HG02884 (cell line): ENCODE data around the gene TTC28.

Experiments
- ATAC-seq: cut with Tn5 transposase; IDR thresholded peaks from one replicate; pipeline ENCODE4 v1.9.1; 2021; ENCODE audit warnings: mild to moderate bottlenecking, moderate library complexity; ENCODE audit not compliant: unreplicated experiment

TTC28 gene

DNA sequence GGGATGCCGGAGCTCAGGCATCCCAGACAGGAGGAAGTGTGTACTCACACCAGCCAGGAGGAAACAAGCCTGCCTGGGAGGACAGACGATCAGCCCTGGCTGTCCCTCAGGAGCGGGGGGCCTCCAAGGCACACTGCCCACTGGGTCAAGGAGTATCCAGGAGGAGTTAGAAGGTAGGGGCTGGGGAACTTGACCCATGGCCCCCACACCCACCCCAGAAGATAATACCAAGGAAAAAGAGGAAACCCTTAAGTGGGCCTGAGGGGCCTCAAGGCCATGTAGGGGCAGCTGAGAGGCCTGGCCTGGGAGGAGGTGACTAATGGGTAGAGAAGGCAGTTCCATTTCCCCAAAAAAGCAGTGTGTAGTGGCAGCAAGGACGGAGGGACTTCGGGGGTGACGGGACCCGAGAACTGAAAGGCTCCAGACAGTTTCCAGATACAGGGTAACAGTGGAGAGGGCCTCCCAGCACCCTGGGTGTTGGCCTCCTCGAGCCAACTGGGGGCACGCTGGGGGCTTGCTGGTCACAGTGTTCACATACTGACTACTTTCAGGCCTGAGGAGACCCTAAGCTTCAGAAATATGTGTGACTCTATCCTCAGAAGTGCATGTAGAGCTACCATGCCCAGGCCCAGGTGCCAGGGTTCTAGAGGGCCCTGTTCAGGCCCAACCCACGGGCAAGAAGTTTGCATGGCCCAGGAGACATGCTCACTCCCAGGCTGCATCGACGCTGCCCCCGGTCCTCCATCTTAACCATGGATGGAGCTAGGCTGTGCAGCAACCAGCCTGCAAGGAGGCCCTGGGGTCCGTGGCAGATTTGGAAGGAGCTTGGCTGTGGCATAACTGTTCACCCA lies 684.9 kb downstream of the TTC28 start:
- no peak for ATAC-seq

DNA sequence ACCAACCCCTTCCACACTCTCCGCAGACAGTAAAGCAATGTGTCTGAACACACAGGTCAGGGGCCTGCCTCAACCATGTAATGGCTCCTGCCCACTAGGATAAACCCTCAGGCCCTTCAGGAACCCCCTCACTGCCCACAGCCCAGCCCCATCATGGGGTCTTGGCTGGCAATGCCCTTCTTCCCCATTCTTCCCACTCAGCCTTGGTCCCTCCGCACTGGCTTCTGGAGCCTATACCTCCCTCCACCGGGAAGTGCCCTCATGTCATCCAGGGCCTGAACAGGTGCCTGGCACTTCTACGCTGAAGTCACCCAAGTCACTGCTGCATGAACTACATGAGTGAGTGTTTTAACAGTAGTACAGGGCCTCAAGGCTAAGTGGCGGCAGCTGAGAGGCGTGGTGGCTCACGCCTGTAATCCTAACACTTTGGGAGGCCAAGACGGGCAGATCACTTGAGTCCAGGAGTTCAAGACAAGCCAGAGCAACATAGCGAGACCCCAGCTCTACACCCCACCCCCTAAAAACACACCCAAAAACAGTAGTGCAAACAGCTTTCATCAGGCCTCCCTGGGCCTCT lies 685.8 kb downstream of the TTC28 start:
- ATAC-seq: no peak

DNA sequence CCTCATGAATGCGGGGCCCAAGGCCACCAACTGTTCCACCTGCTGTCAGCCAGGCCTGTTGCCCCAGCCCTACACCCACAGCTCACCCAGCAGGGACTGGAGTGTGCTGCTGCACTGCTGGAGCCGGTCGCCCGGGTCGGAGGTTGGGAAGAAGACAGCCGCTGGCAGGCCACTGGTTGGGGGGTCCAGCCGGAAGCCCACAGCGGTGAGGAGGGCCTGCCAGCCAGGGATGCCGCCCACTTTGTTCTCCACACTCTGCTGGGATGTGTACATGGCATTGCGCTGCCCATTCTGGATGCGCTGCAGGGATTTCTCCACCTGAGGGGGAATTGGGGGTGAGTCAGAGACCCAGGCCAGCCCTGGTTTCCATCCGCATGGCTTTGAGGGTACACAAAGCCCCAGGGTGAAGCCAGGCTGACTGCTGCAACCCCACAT lies 686.4 kb downstream of the TTC28 start:
- ATAC-seq: no peak

DNA sequence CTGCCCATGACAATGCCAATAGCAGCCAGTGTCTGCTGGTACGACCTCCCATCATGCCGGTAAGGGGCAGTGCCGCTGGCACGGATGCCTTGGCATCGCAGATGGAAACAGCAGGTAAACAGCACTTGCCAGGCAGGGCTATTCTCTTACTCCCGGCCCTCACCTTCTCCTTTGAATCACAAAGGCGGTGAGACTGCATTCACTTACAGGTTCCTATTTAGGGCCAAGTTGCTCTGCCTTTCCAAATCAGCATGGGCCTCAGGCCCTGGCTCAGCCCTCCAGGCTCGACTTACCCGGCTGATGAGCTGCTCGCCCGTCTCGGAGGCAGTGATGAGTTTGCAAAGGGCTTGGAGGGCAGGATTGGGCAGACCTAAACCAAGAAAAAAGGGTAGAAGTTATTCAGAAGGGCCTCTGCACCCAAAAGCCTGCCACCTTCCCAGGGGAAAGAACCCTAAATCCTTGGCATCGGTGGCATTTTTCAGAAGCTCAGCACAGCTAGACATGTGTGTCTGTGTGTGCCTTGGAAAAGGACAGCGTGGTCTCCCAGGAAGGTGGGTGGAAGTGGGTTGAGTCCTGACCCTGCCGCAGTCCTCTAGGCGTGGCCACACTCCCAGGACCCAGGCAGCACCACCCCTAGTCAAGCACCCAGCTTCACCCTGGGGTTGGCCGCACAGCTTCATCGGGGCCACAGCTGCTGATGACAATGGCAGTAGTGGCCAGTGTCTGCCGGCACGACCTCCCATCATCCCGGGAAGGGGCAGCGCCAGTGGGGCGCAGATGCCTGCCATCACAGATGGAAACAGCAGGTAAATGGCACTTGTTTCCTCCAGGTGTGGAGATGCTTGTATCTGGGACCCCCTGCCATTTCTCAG lies 687.1 kb downstream of the TTC28 start:
- no peak for ATAC-seq

DNA sequence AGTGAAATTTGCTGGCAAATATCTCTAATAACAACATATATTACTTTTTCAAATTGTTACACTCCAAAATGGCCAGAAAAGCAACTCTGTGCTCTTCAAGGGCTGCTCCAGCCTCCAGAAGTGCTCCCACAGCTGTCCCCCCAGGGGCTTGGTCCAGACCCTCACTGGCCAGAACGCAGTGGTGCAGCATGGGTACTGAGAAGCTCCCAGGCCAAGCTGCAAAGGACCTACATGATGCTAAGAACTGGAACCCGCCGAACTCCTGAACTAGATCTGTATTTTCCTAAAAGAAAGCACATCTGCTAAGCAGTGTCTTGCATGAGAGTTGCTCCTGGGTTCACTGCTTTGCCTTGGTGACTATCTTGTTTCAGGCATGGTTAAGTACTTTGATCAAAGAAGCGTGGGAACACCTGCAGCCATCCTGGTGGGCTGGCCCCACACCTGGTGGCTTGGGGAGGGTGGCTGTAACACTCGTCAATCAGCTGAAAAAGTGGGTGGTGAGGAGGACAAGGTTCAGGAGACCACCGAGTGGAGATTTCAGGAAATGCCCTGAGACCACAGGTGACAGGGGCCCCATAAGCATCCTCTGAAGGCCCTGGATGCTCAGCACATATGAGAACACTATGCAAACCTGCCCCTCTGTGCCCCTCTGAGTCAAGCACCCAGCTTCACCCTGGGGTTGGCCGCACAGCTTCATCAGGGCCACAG lies 687.9 kb downstream of the TTC28 start:
- no peak for ATAC-seq

DNA sequence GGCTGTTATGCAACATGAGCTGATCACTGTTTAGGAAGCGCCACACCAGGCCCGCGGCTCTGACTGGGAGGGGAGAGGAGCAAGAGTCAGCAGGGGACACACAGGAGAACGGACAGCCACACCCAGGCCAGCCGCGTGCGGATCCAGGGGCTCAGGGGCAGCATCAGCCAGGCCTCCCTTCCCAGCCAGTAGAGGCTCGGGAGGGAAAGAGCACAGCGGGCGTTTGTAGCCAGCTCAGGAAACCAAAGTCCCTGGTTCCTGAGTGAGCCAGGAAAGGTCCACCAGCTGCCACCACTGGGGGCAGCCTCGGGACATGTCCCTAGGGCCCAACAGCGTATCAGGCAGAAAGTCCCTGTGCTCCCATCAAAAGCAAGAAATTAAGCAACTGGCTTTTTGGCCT lies 688.8 kb downstream of the TTC28 start:
- no peak for ATAC-seq

DNA sequence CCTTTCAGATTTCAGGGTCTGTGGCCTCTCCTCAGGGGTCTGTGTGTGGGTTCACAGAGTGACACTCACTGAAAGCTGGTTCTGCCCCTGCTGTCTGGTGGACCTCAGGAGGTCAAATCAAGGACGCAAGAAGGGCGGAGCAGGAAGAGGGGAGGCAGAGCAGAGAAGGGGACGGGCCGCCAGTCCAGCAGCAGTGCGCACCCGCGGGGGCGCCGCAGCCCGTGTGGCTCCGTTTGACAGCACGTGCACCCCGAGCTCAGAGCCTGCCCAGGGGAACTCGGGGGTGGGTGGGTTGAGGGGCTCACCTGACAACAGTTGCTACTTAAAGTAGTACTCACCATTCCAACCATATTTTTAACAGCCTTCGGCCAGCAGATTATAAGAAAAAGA lies 689.2 kb downstream of the TTC28 start:
- ATAC-seq: no peak

DNA sequence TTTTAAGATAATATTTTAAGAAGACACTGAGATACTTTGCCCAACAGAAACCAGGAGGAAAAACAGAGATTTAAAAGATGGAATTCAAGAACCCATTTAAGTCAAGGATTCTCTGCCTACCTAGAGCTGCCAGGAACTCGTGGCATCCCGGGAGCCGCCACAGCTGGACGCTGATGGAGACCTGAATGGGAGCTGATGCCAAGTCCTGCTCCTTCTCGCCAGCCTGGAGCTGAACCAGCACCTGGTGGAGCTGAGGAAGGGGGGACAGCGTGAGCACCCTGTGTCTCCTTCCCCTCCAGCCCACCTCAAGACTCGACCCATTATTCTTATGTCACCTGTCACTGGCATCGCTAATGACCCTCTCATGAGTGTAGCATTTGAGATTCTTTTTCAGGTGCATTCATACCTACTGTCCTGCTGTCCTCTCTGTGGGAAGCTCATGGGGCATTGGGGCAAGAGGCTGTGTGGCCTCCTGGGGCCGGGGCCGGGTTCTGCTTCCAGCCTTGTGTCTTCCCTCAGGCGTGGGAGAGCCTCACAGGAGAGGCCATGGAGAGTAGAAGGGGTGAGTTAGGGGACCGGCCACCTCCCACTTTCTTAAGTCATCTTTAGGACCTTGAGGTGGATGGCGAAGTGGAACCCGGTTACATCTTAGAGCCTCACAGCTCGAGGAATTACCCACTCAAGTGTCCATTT lies 689.7 kb downstream of the TTC28 start:
- no peak for ATAC-seq

DNA sequence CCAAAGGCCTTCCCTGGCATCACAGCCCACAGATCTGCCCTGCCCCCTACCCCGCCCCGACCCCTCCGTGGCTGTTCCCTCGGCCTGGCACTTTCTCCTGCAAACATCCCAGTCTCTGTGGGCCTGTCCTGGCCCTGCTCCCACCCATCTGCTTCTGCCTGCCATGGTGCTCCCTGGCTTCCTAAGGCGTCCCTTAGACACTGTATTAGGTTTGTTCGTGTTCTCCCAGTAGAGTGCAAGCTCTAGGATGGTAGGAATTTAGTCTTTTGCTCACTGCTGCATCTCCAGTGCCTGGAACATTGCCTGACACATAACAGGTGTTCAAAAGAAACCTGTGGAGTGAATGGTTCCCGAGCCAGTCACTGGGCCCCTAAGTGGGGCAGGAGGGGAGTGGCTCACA lies 690.9 kb downstream of the TTC28 start:
- ATAC-seq: no peak

DNA sequence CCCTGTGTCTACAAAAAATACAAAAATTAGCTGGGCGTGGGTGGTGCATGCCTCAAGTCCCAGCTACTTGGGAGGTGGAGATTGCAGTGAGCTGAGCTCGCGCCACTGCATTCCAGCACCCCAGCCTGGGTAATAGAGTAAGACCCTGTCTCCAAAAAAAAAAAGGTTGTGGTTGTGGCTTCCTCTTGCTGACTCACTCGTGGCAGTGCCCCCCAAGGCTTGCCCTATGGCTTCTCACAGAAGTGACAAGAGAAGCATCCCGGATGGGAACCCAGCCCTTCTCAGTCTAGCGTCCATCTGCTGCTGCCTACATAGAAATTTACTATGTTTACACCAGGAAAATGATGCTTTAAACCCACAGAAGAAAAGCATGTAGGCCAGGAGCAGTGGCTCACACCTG lies 692.1 kb downstream of the TTC28 start:
- no peak for ATAC-seq

DNA sequence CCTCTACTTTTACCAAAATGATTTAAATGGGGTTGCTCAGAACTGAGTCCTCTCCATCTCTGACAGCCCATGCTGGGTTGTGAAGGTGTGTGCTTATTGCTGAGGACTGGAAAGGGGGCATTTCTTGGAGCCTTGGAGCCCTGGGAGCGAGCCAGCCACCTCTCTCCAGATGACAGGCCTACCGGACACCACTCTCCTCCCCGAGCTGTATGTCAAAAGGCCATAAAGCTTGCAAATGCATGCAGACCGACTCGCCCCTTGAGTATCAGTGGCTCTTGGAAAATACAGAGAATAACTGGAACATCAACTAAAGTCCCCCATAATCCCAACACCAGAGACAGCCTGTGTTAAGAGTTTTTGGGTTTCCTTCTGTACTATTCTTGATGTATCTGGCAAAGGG lies 692.7 kb downstream of the TTC28 start:
- ATAC-seq: no peak

DNA sequence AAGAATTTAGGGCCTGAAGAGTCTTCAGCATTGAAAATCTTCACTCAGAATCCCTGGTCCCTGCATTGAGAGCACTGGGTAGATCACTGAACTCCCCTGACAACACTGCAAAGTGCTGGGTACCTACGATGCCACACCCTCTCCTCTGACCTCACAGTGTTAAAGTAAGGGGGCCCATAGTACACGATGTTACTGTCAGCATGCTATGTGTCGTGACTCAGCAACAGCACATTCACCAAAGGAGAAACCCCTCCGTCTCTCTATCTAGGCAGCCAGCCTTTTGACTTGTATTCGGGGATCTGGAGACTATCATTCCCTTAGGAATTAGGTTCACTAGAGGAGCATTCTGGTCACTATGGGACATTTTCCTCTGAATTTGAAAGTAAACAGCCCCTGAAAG lies 693.2 kb downstream of the TTC28 start:
- no peak for ATAC-seq

DNA sequence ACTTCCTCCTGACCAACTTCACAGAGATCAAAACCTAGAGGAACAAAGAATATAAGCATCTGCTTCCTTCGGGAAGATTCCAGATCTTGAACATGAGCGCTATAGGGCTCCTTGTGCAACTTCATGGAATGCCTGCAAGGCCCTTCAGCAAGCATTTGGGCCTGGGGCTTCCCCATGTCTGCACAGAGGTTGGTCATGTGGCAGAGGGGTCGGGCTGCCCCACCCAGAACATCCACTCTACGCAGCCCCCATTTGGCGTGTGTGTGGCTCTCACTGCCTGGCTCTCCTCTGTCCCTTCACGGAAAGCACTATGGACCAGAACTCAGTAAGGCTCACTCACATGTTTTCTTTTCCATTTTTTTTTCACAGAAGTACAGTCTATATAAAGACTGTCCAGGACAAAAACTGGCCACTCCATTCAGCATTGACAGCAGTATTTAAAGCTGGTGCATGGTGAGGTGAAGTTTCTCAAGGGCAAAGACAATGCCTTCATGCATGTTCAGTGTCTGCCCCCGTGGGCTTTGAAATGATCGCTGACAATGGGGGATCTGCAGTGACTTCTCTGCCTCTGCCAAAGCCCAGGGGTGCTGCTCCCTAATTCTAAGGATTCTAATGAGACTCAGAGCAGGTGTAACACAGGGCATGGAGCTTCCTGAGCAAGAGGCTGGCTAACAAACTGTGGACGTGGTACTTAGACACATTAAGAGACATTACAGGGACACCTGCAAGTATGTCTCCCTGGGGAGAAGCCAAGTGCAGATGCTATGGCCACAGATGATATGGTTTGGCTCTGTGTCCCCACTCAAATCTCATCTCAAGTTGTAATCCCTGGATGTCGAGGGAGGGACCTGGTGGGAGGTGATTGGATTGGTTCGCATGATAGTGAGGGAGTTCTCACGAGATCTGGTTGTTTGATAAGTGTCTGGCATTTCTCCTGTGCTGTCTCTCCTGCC lies 694.0 kb downstream of the TTC28 start:
- ATAC-seq: no peak

DNA sequence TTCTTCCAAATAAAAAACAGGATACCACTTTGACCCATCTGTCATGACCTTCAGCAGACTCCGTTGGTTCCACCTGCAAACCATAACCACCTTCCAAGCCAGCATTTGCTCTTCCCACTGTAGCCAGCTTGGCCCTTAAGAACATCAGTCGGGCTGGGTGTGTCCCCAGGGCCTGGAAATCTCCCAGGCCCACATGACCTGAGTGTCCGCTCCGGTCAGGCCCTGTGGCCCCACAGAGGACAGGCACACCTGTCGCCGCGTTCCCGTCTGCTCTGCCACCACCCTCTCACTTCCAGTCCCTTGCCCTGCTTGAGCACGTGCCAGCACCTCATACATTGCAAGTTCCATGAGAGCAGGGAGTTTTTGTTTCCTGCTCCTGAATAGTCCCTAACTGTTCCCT lies 694.9 kb downstream of the TTC28 start:
- no peak for ATAC-seq

DNA sequence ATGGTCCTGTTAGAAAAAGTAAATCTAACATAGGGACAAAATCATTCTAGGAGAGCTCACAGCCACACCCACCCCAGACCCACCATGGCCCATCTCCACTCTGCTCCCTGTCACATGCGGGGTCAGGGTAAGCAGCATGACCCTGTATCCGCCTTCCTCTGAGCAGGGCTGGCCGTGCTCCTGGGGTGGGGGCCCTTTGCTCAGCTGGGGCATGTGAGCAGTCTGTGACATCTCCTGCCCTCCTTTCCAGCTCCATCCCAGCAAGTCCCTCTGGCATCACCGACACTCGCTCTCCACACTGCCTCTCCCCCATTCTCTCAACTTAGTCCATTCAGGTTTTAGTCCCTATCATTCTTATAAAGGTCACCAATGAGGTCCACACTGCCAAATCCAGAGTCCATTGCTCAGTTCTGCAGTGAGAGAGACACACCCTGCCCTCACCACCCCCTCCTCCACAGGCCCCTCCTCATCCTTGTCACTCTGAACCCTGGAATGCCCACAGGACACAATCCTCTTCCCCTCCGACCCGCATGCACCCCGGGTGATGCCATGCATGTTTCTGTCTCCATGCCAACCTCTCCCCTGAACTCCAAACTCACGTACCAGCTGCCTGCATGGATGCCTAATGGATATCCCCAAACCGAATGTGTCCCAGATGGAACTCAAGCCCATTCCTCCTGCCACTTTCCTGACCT lies 695.5 kb downstream of the TTC28 start:
- ATAC-seq: no peak

DNA sequence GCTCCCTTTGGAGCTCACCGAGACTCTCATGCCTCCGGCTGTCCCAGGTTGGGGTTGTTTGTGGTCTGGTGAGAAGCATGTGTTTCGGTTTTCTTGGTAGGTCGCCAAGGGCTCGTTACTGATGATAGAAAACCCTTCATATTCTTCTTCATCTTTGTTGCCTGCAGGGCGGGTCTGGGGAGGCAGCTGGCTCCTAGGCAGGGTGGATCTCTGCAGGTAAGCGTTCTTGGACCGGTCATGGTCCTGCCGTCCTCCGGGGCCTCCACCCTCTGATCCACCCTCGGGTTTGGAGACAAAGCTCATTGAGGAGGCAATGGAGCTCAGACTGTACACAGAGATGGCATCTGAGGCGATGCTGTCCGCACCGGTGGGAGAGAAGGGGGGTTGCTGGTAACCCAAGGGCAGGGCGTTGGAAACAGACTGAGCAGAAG lies 696.3 kb downstream of the TTC28 start:
- no peak for ATAC-seq

DNA sequence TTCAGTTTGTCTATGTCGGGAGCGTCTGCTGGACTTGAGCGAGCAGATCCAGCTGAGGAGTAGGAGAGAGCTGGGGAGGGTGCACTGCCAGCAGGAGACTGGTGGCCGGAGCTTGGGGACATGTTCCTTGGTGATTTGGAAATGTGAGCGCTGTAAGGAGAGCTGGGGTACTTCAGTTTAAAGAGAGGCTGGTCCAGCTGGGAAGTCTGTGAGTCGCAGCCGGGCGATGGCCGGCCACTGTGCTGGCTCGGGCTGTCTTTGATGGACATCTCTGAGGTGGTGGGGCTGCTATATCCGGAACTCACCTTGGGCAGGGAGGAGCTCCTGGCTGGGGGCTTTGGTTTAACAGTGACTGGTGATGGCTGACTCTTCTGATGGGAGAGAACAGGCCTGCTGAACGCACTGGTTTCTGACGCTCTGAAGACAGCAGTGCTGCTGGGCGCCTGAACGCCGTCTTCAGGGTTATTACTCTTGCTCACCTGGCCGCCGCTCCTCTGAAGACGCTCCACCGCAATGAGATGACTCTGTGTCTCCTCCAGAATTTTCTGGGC lies 696.9 kb downstream of the TTC28 start:
- no peak for ATAC-seq

DNA sequence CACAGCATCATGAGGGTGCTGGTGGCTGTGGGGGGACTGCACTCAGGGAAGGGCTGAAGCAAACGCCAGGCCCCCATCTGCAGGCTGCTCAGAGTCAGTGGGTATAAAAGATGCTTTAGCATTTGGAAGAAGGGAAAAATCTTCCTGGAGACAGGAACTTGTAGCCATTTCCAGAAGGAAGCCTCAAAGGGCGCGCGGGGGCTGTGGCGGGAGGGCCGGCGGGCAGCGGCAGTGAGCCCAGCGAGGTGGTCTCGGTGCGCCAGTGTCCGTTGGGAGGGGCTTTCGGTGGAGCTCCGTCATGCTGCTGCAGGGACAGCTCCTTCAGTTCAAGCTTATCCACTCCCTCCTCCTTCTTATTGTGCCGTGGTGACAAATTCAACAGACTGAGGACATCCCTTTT lies 697.5 kb downstream of the TTC28 start:
- ATAC-seq: no peak
